ENCODE data around the gene ZNF236. TPM values are rescaled to one million over a fixed set of nuclear protein-coding genes. Genes with fewer than 3 reads are reported as not detected.

ZNF236 gene
- total RNA-seq, 4 donors from 2014 or later: 21.0 to 36.3 (median 31.8) TPM

DNA sequence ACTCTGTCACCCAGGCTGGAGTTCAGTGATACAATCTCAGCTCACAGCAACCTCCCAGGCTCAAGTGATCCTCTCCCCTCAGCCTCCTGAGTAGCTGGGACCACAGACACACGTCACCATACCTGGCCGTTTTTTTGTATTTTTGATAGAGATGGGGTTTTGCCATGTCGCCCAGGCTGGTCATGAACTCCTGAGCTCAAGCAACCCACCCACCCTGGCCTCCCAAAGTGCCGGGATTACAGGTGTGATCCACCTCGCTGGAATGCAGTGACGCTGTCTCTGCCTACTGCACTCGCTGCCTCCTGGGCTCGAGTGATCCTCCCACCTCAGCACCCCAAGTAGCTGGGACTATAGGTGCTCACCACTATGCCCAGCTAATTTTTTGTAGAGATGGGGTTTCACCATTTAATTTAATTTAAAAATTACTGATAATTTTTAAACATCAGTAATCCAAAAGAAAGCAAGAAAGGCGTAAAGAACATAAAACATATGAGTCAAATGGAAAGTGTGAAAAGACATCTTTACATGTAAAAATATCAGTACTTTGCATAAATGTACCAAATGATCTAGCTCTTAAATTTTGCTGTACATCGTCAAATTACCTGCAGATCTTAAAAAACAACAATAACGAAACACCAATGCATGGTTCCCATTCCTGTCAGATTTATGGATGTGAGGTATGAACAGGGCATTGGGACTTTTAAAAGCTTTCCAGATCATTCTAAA is 2.8 kb upstream of the ZNF236 start:
- no peaks in the 10 kb centered on the region for H3K27me3 ChIP-seq
- no peak overlapping the region for H3K27ac ChIP-seq
- peaks cover 0 to 16% (median 0%) of the 10 kb centered on the region in 3 donors for H3K36me3 ChIP-seq
- DNase-seq (ENCODE audit: low spot score in 2 of 2): no peak
- WGBS, 2 donors: 92 to 94% methylated on average over 11 of the region's 11 CpGs
- TF ChIP-seq CTCF (IDR thresholded peaks at IDR 0.05) (no peak), EP300 (IDR thresholded peaks at IDR 0.05) (no peak), POLR2A (IDR thresholded peaks at IDR 0.05) (no peak)
- H3K9me3 ChIP-seq: no peaks in the 10 kb centered on the region
- peaks cover 0 to 40% (median 11%) of the 10 kb centered on the region in 4 donors for H3K4me1 ChIP-seq
- no peak overlapping the region for H3K4me3 ChIP-seq

- WGBS, 2 donors: 1% methylated on average over 12 of the region's 12 CpGs
- Histone ChIP-seq H3K4me3 (peak overlapping the region; percentile 72 to 97 (median 90)), H3K27ac (peak overlapping the region; percentile 93 to 99 (median 98)), H3K27me3 (no peaks in the 10 kb centered on the region), H3K9me3 (no peaks in the 10 kb centered on the region), H3K36me3 (peaks cover 0 to 2% (median 0%) of the 10 kb centered on the region in 3 donors), H3K4me1 (peaks cover 0 to 47% (median 11%) of the 10 kb centered on the region in 4 donors)
- no peak for DNase-seq (ENCODE audit: low spot score in 2 of 2)
- no peak for TF ChIP-seq CTCF (IDR thresholded peaks at IDR 0.05)
- TF ChIP-seq EP300 (IDR thresholded peaks at IDR 0.05): no peak
- no peak for TF ChIP-seq POLR2A (IDR thresholded peaks at IDR 0.05)
These were observed 942 bp upstream of the ZNF236 start for GRCh38 chr18:76821356-76821874.

GRCh38 chr18:76821875-76822505 is 367 bp upstream of the ZNF236 start:
- no peaks in the 10 kb centered on the region for H3K9me3 ChIP-seq
- no peaks in the 10 kb centered on the region for H3K36me3 ChIP-seq
- peak overlapping the region; percentile 72 to 97 (median 90) for H3K4me3 ChIP-seq
- DNase-seq (ENCODE audit: low spot score in 2 of 2): peak; percentile 28 to 30
- peak overlapping the region; percentile 93 to 99 (median 98) for H3K27ac ChIP-seq
- peak in 1 of 2 donors; percentile 69 for TF ChIP-seq EP300 (IDR thresholded peaks at IDR 0.05)
- peak; percentile 11 to 53 for TF ChIP-seq POLR2A (IDR thresholded peaks at IDR 0.05)
- TF ChIP-seq CTCF (IDR thresholded peaks at IDR 0.05): no peak
- no peaks in the 10 kb centered on the region for H3K27me3 ChIP-seq
- peaks cover 0 to 47% (median 11%) of the 10 kb centered on the region in 4 donors for H3K4me1 ChIP-seq
- 0% methylated on average over 7 to 30 of the region's 88 CpGs for WGBS, 2 donors

GRCh38 chr18:76823161-76823538 is 793 bp downstream of the ZNF236 start:
- WGBS, 2 donors: 6 to 10% methylated on average over 11 to 19 of the region's 26 CpGs
- Histone ChIP-seq H3K36me3 (no peaks in the 10 kb centered on the region), H3K9me3 (no peaks in the 10 kb centered on the region), H3K4me3 (peak overlapping the region; percentile 73 to 97 (median 86)), H3K27ac (peak overlapping the region; percentile 85 to 99 (median 92)), H3K4me1 (peaks cover 0 to 57% (median 11%) of the 10 kb centered on the region in 4 donors), H3K27me3 (no peaks in the 10 kb centered on the region)
- TF ChIP-seq CTCF (IDR thresholded peaks at IDR 0.05) (no peak), POLR2A (IDR thresholded peaks at IDR 0.05) (no peak), EP300 (IDR thresholded peaks at IDR 0.05) (no peak)
- no peak for DNase-seq (ENCODE audit: low spot score in 2 of 2)

GRCh38 chr18:76823587-76824011 is 1.2 kb downstream of the ZNF236 start:
- H3K27ac ChIP-seq: peak overlapping the region; percentile 85 to 99 (median 92)
- H3K4me1 ChIP-seq: peaks cover 0 to 60% (median 10%) of the 10 kb centered on the region in 4 donors

More at GRCh38 chr18:76823587-76824011, 1.2 kb downstream of the ZNF236 start:
- Histone ChIP-seq H3K36me3 (no peaks in the 10 kb centered on the region), H3K9me3 (no peaks in the 10 kb centered on the region), H3K4me3 (peak overlapping the region; percentile 73 to 97 (median 86)), H3K27me3 (no peaks in the 10 kb centered on the region)
- no peak for DNase-seq (ENCODE audit: low spot score in 2 of 2)
- TF ChIP-seq POLR2A (IDR thresholded peaks at IDR 0.05): no peak
- peak in 1 of 5 experiments; percentile 10 for TF ChIP-seq CTCF (IDR thresholded peaks at IDR 0.05)
- 38 to 39% methylated on average over 4 to 13 of the region's 28 CpGs for WGBS, 2 donors

Measured in tibial nerve (tissue), 4 donors.